ENCODE data around the gene SPOUT1. TPM values are rescaled to one million over a fixed set of nuclear protein-coding genes. Genes with fewer than 3 reads are reported as not detected.

SPOUT1 gene
- total and polyA plus RNA-seq, 2 of the 13 experiments (the other 11 are each of a cell fraction or from before 2014, with no cell fraction given): 39.0 to 45.8 TPM

GRCh38 chr9:128818839-128819715 lies 10.5 kb downstream of the SPOUT1 start (continued):
- TF ChIP-seq ESRRA (CRISPR knock-in tag; IDR thresholded peaks at IDR 0.05; ENCODE audit: low read depth) (0 out of 2 replicates have a peak, but pooled peaks have one; percentile 38), THAP8 (CRISPR knock-in tag; IDR thresholded peaks at IDR 0.05; ENCODE audit: borderline replicate concordance) (peak; percentile 38; the same call in 1 of the 2 replicates), FOXK1 (CRISPR knock-in tag; IDR thresholded peaks at IDR 0.05; ENCODE audit: borderline replicate concordance, low read depth) (no peak), NCOA5 (CRISPR knock-in tag; IDR thresholded peaks at IDR 0.05) (no peak), ZNF766 (CRISPR knock-in tag; IDR thresholded peaks at IDR 0.05; ENCODE audit: borderline replicate concordance) (no peak; the same call in 1 of the 2 replicates), NFYC (CRISPR knock-in tag; IDR thresholded peaks at IDR 0.05) (no peak), MYNN (CRISPR knock-in tag; IDR thresholded peaks at IDR 0.05; ENCODE audit: low read depth) (peak; percentile 55; the same call in 1 of the 2 replicates), AGO2 (optimal IDR thresholded peaks at IDR 0.05; ENCODE audit: low read depth, low read length) (peak; percentile 94), POGK (CRISPR knock-in tag; conservative IDR thresholded peaks at IDR 0.05) (peak; percentile 64; the same call in 1 of the 2 replicates), ZNF558 (CRISPR knock-in tag; IDR thresholded peaks at IDR 0.05; ENCODE audit: borderline replicate concordance) (no peak), ZBTB38 (CRISPR knock-in tag; IDR thresholded peaks at IDR 0.05) (peak; percentile 77), DR1 (CRISPR knock-in tag; IDR thresholded peaks at IDR 0.05) (peak; percentile 58; the same call in 1 of the 2 replicates), HNRNPLL (IDR thresholded peaks at IDR 0.05; ENCODE audit: low read depth, low read length, poor library complexity, severe bottlenecking) (no peak), SOX6 (IDR thresholded peaks at IDR 0.05) (no peak), SOX6 (CRISPR knock-in tag; IDR thresholded peaks at IDR 0.05) (peak; percentile 16; the same call in 1 of the 2 replicates), ZNF609 (CRISPR knock-in tag; IDR thresholded peaks at IDR 0.05; ENCODE audit: borderline replicate concordance) (0 out of 2 replicates have a peak, but pooled peaks have one; percentile 31), KDM2A (CRISPR knock-in tag; IDR thresholded peaks at IDR 0.05; ENCODE audit: borderline replicate concordance, low read depth) (peak; percentile 84), ZNF589 (CRISPR knock-in tag; conservative IDR thresholded peaks at IDR 0.05) (0 out of 2 replicates have a peak, but pooled peaks have one; percentile 39), SALL1 (CRISPR knock-in tag; IDR thresholded peaks at IDR 0.05) (0 out of 2 replicates have a peak, but pooled peaks have one; percentile 40), MAFG (CRISPR knock-in tag; IDR thresholded peaks at IDR 0.05) (0 out of 2 replicates have a peak, but pooled peaks have one; percentile 20), ZNF44 (CRISPR knock-in tag; IDR thresholded peaks at IDR 0.05) (no peak)
